NB4 (cell line): Measurements from ENCODE around the gene PGP.

Source experiments
- CTCF ChIP-seq: IDR thresholded peaks from one replicate; pipeline ENCODE4 v1.5.1; 2012; ENCODE audit warnings: low read depth, low read length
- POLR2A ChIP-seq: IDR thresholded peaks from 2 replicates; pipeline ENCODE4 v1.6.1; 2011; ENCODE audit warnings: mild to moderate bottlenecking; ENCODE audit not compliant: insufficient read length; ENCODE audit errors: extremely low read depth

DNA sequence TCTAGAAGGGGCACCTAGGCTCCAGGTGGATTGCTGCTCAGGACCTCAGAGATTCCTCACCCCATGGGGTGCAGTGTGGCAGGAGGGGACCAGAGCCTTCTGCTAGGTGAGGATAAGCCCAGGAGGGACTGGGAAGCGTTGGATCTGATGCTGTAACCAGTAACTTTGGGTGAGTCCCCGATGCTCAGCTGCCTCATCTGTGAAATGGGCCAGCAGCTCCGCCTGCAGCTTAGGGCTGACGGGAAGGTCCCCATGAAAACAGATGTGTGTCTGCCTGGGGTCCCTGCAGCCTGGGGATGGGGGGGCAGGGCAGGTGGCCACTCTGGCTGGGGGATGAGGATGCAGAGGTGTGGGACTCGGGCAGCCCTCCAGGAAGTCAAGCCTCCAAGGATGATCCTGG is 15.5 kb downstream of the PGP start:
- TF ChIP-seq CTCF (no peak), POLR2A (no peak)
